ENCODE measurements around the gene SRA1. TPM values are rescaled to one million over a fixed set of nuclear protein-coding genes. Genes with fewer than 3 reads are reported as not detected.

Gene SRA1
- total and polyA plus RNA-seq, 4 donors = 12.9 to 41.1 (median 19.8) TPM

- TF ChIP-seq HNF4G (IDR thresholded peaks at IDR 0.05) (no peak), GABPA (IDR thresholded peaks at IDR 0.05 in 1 of 2, conservative IDR thresholded peaks at IDR 0.05 in 1 of 2) (no peak), YY1 (IDR thresholded peaks at IDR 0.05) (no peak), REST (IDR thresholded peaks at IDR 0.05) (no peak), CTCF (IDR thresholded peaks at IDR 0.05; ENCODE audit: low read depth, low read length, missing input control) (no peak), FOXA2 (IDR thresholded peaks at IDR 0.05) (no peak), SP1 (IDR thresholded peaks at IDR 0.05) (no peak), MAX (IDR thresholded peaks at IDR 0.05) (no peak), ZBTB33 (IDR thresholded peaks at IDR 0.05) (no peak), ATF3 (IDR thresholded peaks at IDR 0.05) (no peak), RXRA (IDR thresholded peaks at IDR 0.05) (no peak), TAF1 (conservative IDR thresholded peaks at IDR 0.05) (no peak), FOXA1 (IDR thresholded peaks at IDR 0.05) (no peak), HNF4A (conservative IDR thresholded peaks at IDR 0.05) (no peak), NR2F2 (IDR thresholded peaks at IDR 0.05) (no peak), RAD21 (IDR thresholded peaks at IDR 0.05) (no peak), EGR1 (IDR thresholded peaks at IDR 0.05; ENCODE audit: low read depth in 2 of 2) (no peak), JUND (IDR thresholded peaks at IDR 0.05) (no peak)
- DNase-seq (ENCODE audit: low spot score) = no peak
- 87% methylated on average over 5 of the region's 5 CpGs for WGBS
- Histone ChIP-seq H3K27me3 (ENCODE audit: control insufficient read depth in 4 of 4, insufficient read depth in 4 of 4, low read length in 3 of 4) (no peaks in the 10 kb centered on the region), H3K9me3 (ENCODE audit: control insufficient read depth in 4 of 4, low read length in 3 of 4) (no peaks in the 10 kb centered on the region), H3K4me3 (ENCODE audit: low read depth in 1 of 3, low read length in 3 of 3) (no peak overlapping the region), H3K9ac (ENCODE audit: low read depth in 1 of 2, low read length in 2 of 2) (no peak overlapping the region), H3K4me1 (ENCODE audit: control insufficient read depth in 4 of 4, insufficient read depth in 4 of 4, low read length in 3 of 4) (peaks cover 13 to 25% (median 20%) of the 10 kb centered on the region in 4 donors), H3K36me3 (ENCODE audit: control insufficient read depth in 4 of 4, insufficient read depth in 3 of 4, low read depth in 1 of 4, low read length in 3 of 4) (no peaks in the 10 kb centered on the region), H3K27ac (ENCODE audit: low read depth in 1 of 2, low read length in 2 of 2) (no peak overlapping the region)
Observed at GRCh38 chr5:140591747-140592372, 34.6 kb upstream of the SRA1 start.
